ENCODE results near the gene PURB. TPM values are rescaled to one million over a fixed set of nuclear protein-coding genes. Genes with fewer than 3 reads are reported as not detected.

The PURB gene
- total and polyA plus RNA-seq, 2 experiments from 2014 or later, result 3.1 to 27.1 TPM

GRCh38 chr7:44867073-44867995 is 18.0 kb downstream of the PURB start:
- Histone ChIP-seq H3K36me3 (ENCODE audit: insufficient read depth) (no peaks in the 10 kb centered on the region), H3F3A (replicated peaks; ENCODE audit: low read depth) (no peaks in the 10 kb centered on the region), H4K20me1 (replicated peaks; ENCODE audit: insufficient read depth) (no peaks in the 10 kb centered on the region), H3K27me3 (ENCODE audit: insufficient read depth) (no peaks in the 10 kb centered on the region), H2AFZ (no peak overlapping the region), H3K4me2 (no peak overlapping the region), H3K9me2 (ENCODE audit: insufficient read depth) (no peaks in the 10 kb centered on the region), H3K79me2 (replicated peaks; ENCODE audit: insufficient read depth) (no peaks in the 10 kb centered on the region), H3K27ac (ENCODE audit: low read depth) (no peak overlapping the region), H3K4me3 (no peak overlapping the region), H3K4me1 (ENCODE audit: insufficient read depth) (no peaks in the 10 kb centered on the region)
- H3K4me3 Mint-ChIP-seq, result no peak overlapping the region
- DNase-seq (ENCODE audit: low spot score) (no peak), ATAC-seq (no peak)
- peaks cover 2% of the 10 kb centered on the region for H3K27me3 Mint-ChIP-seq (ENCODE audit: insufficient read depth, low read depth, poor library complexity)
- peaks cover 8% of the 10 kb centered on the region; the same call in 1 of the 3 replicates for H3K36me3 Mint-ChIP-seq (ENCODE audit: low read depth)
- no peak for TF ChIP-seq ZNF331 (CRISPR knock-in tag; IDR thresholded peaks at IDR 0.05; ENCODE audit: low read depth)
- no peak for TF ChIP-seq ZNF114 (CRISPR knock-in tag; IDR thresholded peaks at IDR 0.05)
- no peak for TF ChIP-seq REST (IDR thresholded peaks at IDR 0.05; ENCODE audit: unreplicated experiment)
- TF ChIP-seq NANOG (IDR thresholded peaks at IDR 0.05; ENCODE audit: borderline replicate concordance), result no peak
- TF ChIP-seq EZH2 (IDR thresholded peaks at IDR 0.05; ENCODE audit: low read depth, unreplicated experiment), result no peak
- no peak for TF ChIP-seq CTCF (conservative IDR thresholded peaks at IDR 0.05; ENCODE audit: low read depth in 2 of 2)
- TF ChIP-seq EZH2phosphoT487 (IDR thresholded peaks at IDR 0.05; ENCODE audit: unreplicated experiment), result no peak
- TF ChIP-seq ZNF462 (CRISPR knock-in tag; IDR thresholded peaks at IDR 0.05), result no peak
- no peak for TF ChIP-seq JUNB (IDR thresholded peaks at IDR 0.05; ENCODE audit: unreplicated experiment)
- no peak for TF ChIP-seq CREB1 (CRISPR knock-in tag; IDR thresholded peaks at IDR 0.05; ENCODE audit: low read depth)
- TF ChIP-seq POLR2AphosphoS5 (IDR thresholded peaks at IDR 0.05; ENCODE audit: low read depth), result no peak
- TF ChIP-seq ETS1 (IDR thresholded peaks at IDR 0.05), result no peak
- no peaks in the 10 kb centered on the region for H3K4me1 Mint-ChIP-seq
- H3K27ac Mint-ChIP-seq, result no peak overlapping the region
- H3K9me3 Mint-ChIP-seq, result peaks cover 24% of the 10 kb centered on the region

Data from GM23338 (cell line).